Loucy (cell line): ENCODE measurements around the gene MAMLD1.

Experiments
- H2AFZ ChIP-seq: fragments of 200-600 bp; sonication (generic); 2 replicates; pipeline ENCODE4 v1.6.0; 2016; ENCODE audit warnings: antibody characterized with exemption, mild to moderate bottlenecking, low read length, moderate library complexity
- H3F3A ChIP-seq: fragments of 200-600 bp; 2 replicates; pipeline ENCODE4 v1.6.0; 2016; ENCODE audit warnings: antibody characterized with exemption, low read depth, mild to moderate bottlenecking
- H3K27me3 ChIP-seq: fragments of 200-600 bp; sonication (generic); 2 replicates; pipeline ENCODE4 v1.6.1; 2014; ENCODE audit warnings: low read length, mild to moderate bottlenecking; ENCODE audit not compliant: insufficient read depth, poor library complexity, severe bottlenecking
- H3K36me3 ChIP-seq: fragments of 200-600 bp; sonication (generic); 2 replicates; pipeline ENCODE4 v1.6.1; 2016; ENCODE audit warnings: low read length; ENCODE audit not compliant: insufficient read depth
- H3K4me1 ChIP-seq: fragments of 200-600 bp; sonication (generic); 2 replicates; pipeline ENCODE4 v1.5.1; 2014; ENCODE audit warnings: low read length, mild to moderate bottlenecking; ENCODE audit not compliant: insufficient read depth, poor library complexity, severe bottlenecking
- H3K4me2 ChIP-seq: fragments of 200-600 bp; sonication (generic); 2 replicates; pipeline ENCODE4 v1.6.0; 2014; ENCODE audit warnings: antibody characterized with exemption, low read length, low read depth, mild to moderate bottlenecking; ENCODE audit not compliant: poor library complexity, severe bottlenecking
- H3K4me3 ChIP-seq: fragments of 200-600 bp; sonication (generic); 2 replicates; pipeline ENCODE4 v1.5.1; 2014; ENCODE audit warnings: low read length, mild to moderate bottlenecking, mixed read lengths; ENCODE audit not compliant: poor library complexity, severe bottlenecking
- H3K79me2 ChIP-seq: fragments of 200-600 bp; sonication (generic); 2 replicates; pipeline ENCODE4 v1.6.1; 2014; ENCODE audit warnings: low read length; ENCODE audit not compliant: insufficient read depth
- H3K9ac ChIP-seq: fragments of 200-600 bp; sonication (generic); 2 replicates; pipeline ENCODE4 v1.6.0; 2014; ENCODE audit warnings: mild to moderate bottlenecking, low read depth, low read length, moderate library complexity; ENCODE audit not compliant: poor library complexity, severe bottlenecking
- H3K9me2 ChIP-seq: fragments of 200-600 bp; sonication (generic); replicated peaks from 2 replicates; pipeline ENCODE4 v1.6.1; 2016; ENCODE audit warnings: low read depth, low read length, mixed read lengths
- H3K9me3 ChIP-seq: fragments of 200-600 bp; sonication (generic); 2 replicates; pipeline ENCODE4 v1.6.1; 2014; ENCODE audit warnings: mild to moderate bottlenecking, antibody characterized with exemption, low read length, low read depth; ENCODE audit not compliant: insufficient read depth
- H4K20me1 ChIP-seq: fragments of 200-600 bp; sonication (generic); 2 replicates; pipeline ENCODE4 v1.6.0; 2014; ENCODE audit warnings: antibody characterized with exemption, low read length, mild to moderate bottlenecking; ENCODE audit not compliant: insufficient read depth, poor library complexity, severe bottlenecking
- CTCF ChIP-seq: fragments of 200-600 bp; sonication (generic); conservative IDR thresholded peaks from 2 replicates; pipeline ENCODE4 v1.5.1; 2014; ENCODE audit warnings: mild to moderate bottlenecking, antibody characterized with exemption, low read length
- EZH2phosphoT487 ChIP-seq: fragments of 200-600 bp; IDR thresholded peaks from 2 replicates; pipeline ENCODE4 v1.6.1; 2018; ENCODE audit warnings: antibody characterized with exemption, mild to moderate bottlenecking, moderate library complexity, borderline replicate concordance

MAMLD1 gene

DNA sequence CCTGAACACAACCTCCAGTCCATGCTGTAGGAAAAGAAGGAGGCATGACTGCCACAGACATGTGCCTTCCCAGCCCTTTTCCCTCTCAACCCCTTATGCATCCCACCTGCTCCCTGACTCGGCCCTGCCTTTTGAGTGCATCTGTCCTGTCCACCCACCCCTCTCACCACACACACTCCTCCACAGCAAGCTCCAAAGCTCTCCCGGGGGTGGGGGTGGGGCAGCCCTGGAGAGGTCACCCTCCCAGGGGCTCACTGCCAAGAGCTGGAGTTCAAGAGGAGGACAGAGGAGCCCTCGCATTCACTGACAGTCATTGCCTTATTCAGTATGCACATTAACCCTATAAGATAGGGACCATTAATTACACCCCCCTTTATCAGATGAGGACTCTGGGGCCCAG lies 46.6 kb upstream of the MAMLD1 start:
- H3K9me3 ChIP-seq: no peaks in the 10 kb centered on the region
- no peak overlapping the region for H3K4me2 ChIP-seq
- no peaks in the 10 kb centered on the region for H3F3A ChIP-seq
- H3K9me2 ChIP-seq: no peaks in the 10 kb centered on the region
- TF ChIP-seq CTCF (no peak), EZH2phosphoT487 (no peak)
- no peaks in the 10 kb centered on the region for H3K79me2 ChIP-seq
- no peak overlapping the region for H3K4me3 ChIP-seq
- no peak overlapping the region for H3K9ac ChIP-seq
- no peaks in the 10 kb centered on the region for H4K20me1 ChIP-seq
- no peaks in the 10 kb centered on the region for H3K36me3 ChIP-seq
- no peaks in the 10 kb centered on the region for H3K27me3 ChIP-seq
- peaks cover 9% of the 10 kb centered on the region for H3K4me1 ChIP-seq
- no peak overlapping the region for H2AFZ ChIP-seq

- Histone ChIP-seq H3K9me2 (no peaks in the 10 kb centered on the region), H3K4me1 (peaks cover 22% of the 10 kb centered on the region), H3F3A (no peaks in the 10 kb centered on the region), H3K4me2 (no peak overlapping the region), H3K79me2 (no peaks in the 10 kb centered on the region), H3K27me3 (no peaks in the 10 kb centered on the region), H2AFZ (no peak overlapping the region), H3K4me3 (no peak overlapping the region), H4K20me1 (no peaks in the 10 kb centered on the region), H3K9ac (no peak overlapping the region), H3K36me3 (no peaks in the 10 kb centered on the region), H3K9me3 (no peaks in the 10 kb centered on the region)
- TF ChIP-seq EZH2phosphoT487 (no peak), CTCF (no peak)
Observed at GRCh38 chrX:150323020-150323419, 40.1 kb upstream of the MAMLD1 start.

DNA sequence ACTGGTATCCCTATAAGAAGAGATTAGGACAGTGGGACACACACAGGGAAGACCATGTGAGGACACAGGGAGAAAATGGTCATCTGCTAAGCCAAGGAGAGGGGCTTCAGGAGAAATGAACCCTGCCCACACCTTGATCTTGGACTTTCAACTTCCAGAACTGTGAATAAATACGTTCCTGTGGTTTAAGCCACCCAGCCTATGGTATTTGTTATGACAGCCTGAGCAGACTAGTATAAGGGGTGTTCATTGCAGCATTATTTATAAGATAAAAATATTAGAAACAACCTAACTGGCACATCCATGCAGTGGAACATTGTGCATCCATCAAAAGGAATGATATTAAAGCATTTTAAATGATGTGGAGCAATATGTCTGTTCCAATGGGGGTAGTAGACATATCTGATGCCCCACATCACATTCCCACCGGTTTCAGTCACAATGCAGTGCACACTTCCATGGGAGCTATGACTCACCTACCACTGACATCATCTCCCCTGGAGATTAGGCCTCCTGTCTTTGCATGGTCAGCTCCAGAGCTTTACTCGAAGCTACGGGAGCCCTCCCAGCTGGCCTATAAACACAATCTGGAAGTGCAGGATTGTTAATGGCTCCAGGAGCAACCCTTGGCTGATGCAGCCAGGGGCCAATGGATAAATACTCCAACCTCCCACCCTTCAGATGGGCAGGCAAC lies 38.9 kb upstream of the MAMLD1 start:
- Histone ChIP-seq H2AFZ (no peak overlapping the region), H3K79me2 (no peaks in the 10 kb centered on the region), H3K27me3 (no peaks in the 10 kb centered on the region), H3K9me3 (no peaks in the 10 kb centered on the region), H3K9me2 (no peaks in the 10 kb centered on the region), H4K20me1 (no peaks in the 10 kb centered on the region), H3K4me1 (peaks cover 23% of the 10 kb centered on the region), H3F3A (no peaks in the 10 kb centered on the region), H3K9ac (no peak overlapping the region), H3K4me2 (no peak overlapping the region), H3K4me3 (no peak overlapping the region), H3K36me3 (no peaks in the 10 kb centered on the region)
- TF ChIP-seq CTCF: no peak
- TF ChIP-seq EZH2phosphoT487: no peak
